Adipose tissue (tissue), 3 donors: ENCODE results near the gene TCHP. TPM values are rescaled to one million over a fixed set of nuclear protein-coding genes. Genes with fewer than 3 reads are reported as not detected.
A peak's percentile ranks its signal among the peaks of the same experiment; 100 is the strongest.
"Not testable (repeated sequence)": the region's sequence is repeated elsewhere in the genome, so short reads cannot be mapped to it uniquely, and the experiment has no call there.

Experiments
- H3K27ac ChIP-seq: one replicate; pipeline ENCODE4 v1.5.1; 2013; ENCODE audit warnings: low read depth, low read length
- WGBS, 3 donors: extraction: QIAGEN DNeasy Blood & Tissue Kit; methylation state at CpG; one replicate each; pipeline ENCODE4 v1.1.7; 2013; 5-methylcytosine and 5-hydroxymethylcytosine counted together
- polyA plus RNA-seq, 3 donors: library from polyadenylated mRNA; stranded (reverse); fragments of 200-250 nt; gene quantifications; one replicate each; pipeline ENCODE4 v1.2.3, GENCODE V29; 2013
- donor health status: healthy with polysubstance abuse.
- donor health status: Bipolar disorder and iron deficiency.
- donor health status: healthy.

TCHP gene
- polyA plus RNA-seq, 3 donors = 6.6 to 8.8 (median 8.0) TPM

DNA sequence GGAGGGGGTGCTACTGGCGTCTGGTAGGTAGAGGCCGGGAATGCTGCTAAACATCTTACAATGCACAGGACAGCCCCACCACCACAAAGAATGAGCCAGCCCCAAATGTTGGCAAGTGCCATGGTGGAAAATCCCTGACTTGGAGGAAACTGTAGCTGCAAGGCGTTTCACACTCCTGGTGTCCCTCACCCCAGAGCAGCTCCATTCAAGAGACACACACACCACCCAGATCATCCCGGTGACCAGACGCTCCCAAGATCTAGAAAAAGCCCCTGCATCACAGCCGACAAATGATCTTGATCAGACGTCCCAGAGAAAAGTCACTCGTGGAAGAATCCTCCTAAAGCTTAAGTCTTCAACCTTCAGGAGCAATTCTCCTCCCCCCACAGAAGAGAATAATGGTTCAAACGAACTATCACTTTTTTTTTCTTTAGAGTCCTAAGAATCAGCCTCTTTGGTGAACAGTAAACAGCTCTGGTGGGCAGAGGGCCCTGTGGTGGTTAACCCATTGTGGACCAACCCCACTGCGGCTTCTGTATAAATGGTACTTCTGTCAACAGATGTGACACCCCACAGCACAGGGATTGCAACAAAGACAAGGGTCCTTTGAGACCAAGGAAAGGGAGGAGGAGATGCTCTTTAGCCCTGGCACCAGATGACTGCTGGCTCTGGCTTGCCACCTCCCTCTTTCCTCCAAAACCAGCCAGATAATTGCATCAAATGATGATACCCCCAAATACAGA is 22.4 kb upstream of the TCHP start:
- H3K27ac ChIP-seq = no peak overlapping the region
- 67 to 74% (median 72%) methylated on average over 10 of the region's 10 CpGs for WGBS, 3 donors

DNA sequence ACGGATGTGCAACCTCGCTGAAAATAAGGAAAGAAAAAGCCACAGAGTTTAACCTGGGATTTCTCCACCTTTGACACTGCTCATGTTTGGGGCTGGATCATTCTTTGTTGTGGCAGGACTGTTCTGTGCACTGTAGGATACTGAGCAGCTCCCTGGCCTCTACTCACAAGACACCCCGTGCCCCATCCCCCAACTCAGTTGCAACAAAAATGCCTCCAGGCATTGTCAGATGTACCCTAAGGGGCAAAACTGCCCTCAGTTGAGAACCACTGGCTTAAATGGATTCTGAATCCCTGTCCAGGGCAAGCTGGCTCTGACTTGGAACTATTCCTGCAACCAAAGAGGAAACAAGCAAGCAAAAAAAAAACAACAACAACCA is 21.8 kb upstream of the TCHP start:
- no peak overlapping the region for H3K27ac ChIP-seq
- WGBS, 3 donors = 67 to 83% (median 78%) methylated on average over 3 of the region's 3 CpGs

DNA sequence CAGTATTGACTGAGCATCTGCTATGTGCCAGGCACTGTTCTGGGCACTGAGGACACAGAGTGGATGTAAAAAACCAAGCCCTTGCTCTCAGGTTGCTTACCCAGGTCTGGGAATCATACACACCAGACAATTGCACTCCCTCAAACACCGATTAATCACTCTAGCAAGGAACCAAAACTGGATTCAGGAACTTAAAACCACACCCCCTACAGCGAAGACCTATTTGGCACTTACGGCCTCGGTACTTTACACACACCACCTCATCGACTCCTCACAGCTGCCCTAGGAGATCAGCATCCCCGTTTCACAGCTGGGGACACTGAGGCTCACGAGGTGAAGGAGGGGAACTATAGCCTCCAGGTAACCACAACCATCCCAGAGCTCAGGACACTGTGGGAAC is 21.3 kb upstream of the TCHP start:
- WGBS, 3 donors = 64 to 79% (median 68%) methylated on average over 7 of the region's 7 CpGs

DNA sequence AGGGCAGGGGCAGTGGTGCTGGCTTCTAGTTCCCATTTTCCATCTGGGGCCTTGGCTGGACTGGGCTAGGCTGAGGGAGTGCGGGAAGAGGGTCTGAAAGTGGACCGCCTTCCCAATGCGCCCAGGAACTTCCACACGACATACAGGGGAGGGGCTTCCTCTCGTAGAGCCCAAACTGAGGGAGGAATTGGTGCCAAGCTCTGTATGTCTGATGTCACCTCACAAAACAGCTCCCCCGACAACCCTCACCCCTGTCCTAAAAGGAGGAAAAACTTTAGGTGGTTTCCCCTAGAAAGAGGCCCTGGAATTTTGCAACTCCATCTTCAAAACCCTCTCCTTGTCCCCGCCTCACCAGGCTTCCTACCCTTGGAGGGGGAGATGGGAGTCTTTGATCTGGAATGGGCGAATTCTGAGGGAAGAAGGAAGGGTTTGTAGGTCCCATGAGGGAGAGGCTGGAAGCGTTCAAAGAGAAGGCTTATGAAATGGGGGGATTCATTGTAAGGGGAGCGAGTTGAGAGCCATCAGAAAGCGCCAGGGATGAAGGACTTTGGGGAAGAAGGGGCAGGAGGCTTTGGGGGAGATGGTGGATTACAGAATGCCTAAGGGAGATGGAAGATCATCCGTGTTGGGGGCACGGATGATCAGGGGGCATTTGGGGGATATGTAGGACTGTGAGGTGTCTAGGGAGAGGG is 20.6 kb upstream of the TCHP start:
- no peak overlapping the region for H3K27ac ChIP-seq
- 4 to 7% (median 5%) methylated on average over 13 of the region's 13 CpGs for WGBS, 3 donors

More for the DNA sequence above, 21.3 kb upstream of the TCHP start:
- H3K27ac ChIP-seq = no peak overlapping the region

DNA sequence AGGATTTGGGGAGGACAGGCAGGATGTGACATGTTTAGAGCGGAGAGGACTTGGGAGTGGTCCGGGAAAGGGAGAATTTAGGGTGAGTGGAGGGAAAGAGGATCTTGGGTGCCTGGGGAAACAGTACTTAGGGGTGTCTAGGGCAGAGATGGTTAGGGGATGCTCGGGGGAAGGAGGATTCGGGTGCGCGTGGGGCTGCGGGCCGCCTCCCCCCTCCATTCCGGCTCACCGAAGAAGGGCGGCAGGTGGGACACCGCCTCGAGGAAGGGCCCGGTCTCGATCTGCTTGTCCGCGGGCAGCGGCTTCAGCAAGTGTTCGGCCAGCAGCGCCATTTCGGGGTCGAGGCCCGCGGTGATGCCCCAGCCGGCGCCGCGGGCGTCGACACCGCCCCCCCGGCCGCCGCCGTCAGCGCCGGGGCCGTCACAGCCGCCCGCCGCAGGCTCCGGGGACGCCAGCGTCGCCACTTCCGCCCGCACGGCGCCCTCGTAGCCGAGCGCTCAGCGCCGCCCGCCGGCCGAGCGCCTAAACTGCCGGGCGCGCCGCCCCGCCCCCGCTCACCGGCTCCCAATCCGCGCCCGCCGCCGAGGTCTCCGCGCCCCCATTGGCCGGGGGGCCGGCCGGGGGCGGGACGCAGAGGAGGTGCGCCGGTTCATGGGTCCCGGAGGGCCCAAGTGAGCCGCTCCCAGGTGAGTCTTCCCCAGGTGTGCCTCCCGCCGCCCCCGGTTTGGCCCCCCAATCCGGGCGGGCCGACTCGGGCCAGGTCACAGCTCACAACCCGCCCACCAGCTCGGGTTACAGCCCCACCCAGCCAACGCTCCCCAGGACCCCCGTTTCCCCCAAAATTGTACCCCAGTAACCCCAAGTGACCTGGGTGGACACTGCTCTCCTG is 19.8 kb upstream of the TCHP start, which contains the start of gene GLTP:
Gene GLTP (minus strand): TSS at position 499 of the 889 bp plus-strand sequence. CDS start 167 bp downstream, at position 332.
- no peak within 1 kb of the TSS for H3K27ac ChIP-seq
- WGBS, 3 donors = 0 to 1% (median 1%) methylated on average over 58 to 92 of the region's 92 CpGs

DNA sequence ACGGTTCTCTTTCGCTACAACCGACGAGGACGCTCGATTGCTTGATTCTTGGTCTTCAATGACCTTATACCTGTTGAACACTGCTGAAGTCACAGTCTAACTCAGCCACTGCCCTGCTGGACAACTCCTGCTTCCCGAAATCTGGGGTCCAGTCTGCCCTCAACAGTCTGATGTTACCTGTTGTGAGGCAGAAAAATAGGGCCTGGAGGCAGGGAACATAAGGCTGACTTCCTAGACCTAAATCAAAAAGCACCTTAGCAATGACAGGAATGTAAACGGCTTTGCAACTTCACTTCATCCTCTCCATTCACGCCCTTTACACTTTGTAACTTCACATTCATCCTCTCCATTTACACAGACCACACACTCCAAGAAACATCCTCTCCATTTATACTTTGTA is 19.1 kb upstream of the TCHP start:
- H3K27ac ChIP-seq = no peak overlapping the region
- WGBS, 3 donors = 6 to 16% (median 10%) methylated on average over 9 of the region's 9 CpGs

DNA sequence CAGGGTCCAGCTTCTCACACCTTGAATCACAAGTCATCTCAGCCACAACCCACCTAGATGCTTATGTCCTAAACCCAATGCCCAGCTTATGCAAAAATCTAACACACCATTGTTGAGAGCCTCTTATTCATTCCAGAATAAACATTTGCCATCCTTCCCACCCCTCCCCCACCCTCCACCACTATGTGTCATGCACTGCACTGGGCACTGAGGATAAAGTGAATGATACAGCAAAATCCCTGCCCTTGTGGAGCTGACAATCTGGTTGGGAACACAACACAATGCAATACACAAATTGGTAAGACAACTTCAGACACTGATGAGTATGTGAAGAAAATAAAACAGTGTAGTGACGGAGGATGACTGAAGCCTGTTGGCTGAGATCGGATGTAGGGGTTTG is 18.3 kb upstream of the TCHP start:
- no peak overlapping the region for H3K27ac ChIP-seq
- WGBS, 3 donors = 83 to 94% (median 94%) methylated on average over 2 of the region's 2 CpGs

DNA sequence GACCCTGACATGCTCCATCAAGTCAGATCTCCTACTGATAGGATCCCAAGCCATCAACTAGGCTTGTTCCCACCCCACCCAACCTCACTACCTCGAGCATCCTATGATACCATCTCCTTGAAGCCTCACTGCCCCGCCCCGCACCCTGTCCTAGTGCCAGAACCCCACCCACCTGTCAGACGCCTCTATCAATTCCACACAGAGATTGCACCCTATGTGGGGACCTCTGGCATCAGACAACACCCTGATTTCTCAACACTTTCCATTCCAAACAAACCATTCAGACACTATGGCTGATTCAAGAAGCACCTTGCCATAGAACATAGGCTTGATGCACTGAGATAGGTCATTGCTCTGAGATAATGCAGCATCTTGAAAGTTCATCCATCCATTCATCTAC is 16.6 kb upstream of the TCHP start:
- no peak overlapping the region for H3K27ac ChIP-seq
- WGBS, 3 donors = 63 to 74% (median 64%) methylated on average over 4 of the region's 4 CpGs

DNA sequence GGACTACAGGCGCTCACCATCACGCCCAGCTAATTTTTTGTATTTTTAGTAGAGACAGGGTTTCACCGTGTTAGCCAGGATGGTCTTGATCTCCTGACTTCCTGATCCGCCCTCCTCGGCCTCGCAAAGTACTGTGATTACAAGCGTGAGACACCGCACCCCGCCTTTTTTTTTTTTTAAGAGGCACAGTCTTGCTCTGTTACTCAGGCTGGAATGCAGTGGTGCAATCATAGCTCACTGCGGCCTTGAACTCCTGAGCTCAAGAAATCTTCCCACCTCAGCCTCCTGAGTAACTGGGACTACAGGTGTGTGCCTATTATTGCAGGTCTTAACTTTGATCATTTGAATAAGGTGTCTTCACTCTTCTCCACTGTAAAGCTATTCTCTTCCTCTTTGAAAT is 14.5 kb upstream of the TCHP start:
- 77 to 86% (median 84%) methylated on average over 10 of the region's 10 CpGs for WGBS, 3 donors

DNA sequence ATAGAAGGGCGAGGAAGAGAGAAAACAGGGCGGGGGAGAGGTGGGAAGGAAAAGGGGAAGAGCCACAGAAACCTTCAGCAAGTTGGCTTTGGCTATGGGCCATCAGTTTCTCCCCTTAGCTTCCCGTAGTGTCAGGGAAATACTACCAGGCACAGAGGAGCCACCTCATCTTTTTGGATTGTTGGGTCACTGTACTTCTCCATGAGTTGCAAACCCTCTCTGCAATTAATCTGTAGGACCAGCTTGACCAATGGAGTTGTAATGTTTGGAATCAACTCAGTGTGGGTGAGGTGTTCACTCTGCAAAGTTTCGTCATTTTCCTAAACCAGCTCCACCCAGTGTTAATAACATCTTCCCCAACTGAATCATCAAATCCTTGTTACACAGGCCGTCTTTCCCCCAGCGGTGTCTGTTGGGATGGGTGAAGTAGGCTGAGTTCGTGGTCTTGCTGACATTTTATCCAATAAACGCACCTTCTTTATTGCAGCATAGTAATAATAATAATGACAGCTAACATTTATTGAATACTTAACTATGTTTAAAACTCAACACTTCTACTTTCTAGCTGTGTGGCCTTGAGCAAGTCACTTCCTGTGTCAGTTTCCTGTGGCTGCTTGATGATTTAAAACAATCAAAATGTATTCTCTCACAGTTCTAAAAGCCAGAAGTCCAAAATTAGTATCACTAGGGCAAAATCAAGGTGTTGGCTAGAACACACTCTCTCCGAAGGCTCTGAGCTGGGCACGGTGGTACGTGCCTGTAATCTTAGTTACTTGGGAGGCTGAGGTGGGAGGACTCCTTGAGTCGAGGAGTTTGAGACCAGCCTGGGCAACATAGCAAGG is 11.7 kb upstream of the TCHP start:
- peak overlapping the region; percentile 46 for H3K27ac ChIP-seq
- 27 to 74% (median 34%) methylated on average over 12 of the region's 12 CpGs for WGBS, 3 donors

More for the DNA sequence above, 14.5 kb upstream of the TCHP start:
- no peak overlapping the region for H3K27ac ChIP-seq

DNA sequence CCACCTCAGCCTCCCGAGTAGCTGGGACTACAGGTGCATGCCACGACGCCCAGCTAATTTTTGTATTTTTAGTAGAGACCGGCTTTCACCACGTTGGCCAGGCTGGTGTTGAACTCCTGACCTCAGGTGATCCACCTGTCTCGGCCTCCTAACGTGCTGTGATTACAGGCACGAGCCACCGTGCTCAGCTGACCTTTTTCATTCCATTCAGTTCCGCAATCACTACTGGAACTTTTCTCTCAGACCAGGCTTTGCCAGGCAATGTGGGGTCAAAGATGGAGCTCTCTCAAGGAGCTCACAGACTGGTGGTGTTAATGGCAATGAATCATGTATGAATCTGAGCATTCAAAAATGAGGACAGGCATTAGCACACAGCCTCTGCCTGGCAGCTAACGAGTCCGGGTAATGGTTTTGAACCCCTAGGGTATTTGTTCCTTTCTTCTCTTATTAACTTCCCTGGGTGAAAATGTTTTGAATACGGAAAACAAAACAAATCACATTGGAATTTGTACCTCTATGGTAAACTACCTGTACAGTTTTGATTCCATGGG is 9.4 kb upstream of the TCHP start:
- no peak overlapping the region for H3K27ac ChIP-seq
- WGBS, 3 donors = 74 to 84% (median 84%) methylated on average over 13 of the region's 13 CpGs

DNA sequence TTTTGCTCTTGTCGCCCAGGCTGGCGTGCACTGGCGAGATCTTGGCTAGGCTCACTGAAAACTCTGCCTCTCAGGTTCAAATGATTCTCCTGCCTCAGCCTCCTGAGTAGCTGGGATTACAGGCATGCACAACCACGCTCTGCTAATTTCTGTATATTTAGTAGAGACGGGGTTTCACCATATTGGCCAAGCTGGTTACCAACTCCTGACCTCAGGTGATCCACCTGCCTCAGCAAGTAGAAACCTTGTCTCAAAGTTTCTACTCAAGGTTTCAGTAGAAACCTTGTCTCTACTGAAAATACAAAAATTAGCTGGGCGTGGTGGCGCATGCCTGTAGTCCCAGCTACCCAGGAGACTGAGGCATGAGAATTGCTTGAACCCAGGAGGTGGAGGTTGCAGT is 8.3 kb upstream of the TCHP start:
- 81 to 95% (median 94%) methylated on average over 7 of the region's 7 CpGs for WGBS, 3 donors
- H3K27ac ChIP-seq = not testable (repeated sequence)

DNA sequence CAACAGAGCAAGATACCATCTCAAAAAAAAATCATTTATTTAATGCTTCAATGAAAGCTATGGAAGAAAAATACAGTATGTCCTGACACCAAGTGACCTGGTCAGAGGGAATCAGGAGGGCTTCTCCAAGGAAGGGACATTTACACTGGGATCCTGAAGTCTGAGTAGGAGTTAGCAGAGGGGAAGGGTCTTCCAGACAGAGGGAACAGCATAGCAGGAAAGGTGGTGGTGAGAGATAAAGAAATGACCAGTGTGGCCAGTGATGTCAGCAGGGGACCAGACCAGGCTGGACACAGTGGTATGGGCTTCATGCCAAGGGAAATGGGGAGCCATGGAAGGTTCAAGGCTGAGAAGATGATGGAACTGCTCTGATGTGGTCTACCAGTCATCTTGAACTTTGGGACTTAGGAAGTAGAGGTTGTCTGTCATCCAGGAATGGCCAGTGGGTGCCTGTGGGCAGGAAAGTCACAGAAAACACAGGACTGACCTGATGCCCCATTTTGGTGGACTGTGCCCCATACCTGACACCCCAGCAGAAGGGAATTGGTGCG is 7.8 kb upstream of the TCHP start:
- H3K27ac ChIP-seq = no peak overlapping the region
- WGBS, 3 donors = 91 to 100% (median 100%) methylated on average over 1 of the region's 1 CpG

DNA sequence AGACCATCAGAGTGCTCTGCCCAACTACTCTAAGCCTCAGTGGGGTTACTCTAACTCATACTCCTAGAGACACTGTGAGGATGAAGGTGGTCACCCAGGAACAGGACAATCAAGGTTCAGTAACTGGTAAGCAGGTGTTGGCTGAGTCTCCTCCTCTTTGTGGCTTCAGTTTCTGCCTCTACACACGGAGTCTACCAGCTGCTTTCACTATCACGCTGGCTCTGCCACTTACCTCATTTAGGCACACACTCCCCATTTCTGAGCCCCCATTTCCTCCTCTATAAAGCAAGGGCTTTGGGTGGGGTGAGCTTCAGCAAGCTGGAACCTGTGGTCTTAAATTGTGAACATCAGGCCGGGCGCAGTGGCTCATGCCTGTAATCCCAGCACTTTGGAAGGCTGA is 7.3 kb upstream of the TCHP start:
- WGBS, 3 donors = 71 to 80% (median 74%) methylated on average over 4 of the region's 4 CpGs
- H3K27ac ChIP-seq = no peak overlapping the region

DNA sequence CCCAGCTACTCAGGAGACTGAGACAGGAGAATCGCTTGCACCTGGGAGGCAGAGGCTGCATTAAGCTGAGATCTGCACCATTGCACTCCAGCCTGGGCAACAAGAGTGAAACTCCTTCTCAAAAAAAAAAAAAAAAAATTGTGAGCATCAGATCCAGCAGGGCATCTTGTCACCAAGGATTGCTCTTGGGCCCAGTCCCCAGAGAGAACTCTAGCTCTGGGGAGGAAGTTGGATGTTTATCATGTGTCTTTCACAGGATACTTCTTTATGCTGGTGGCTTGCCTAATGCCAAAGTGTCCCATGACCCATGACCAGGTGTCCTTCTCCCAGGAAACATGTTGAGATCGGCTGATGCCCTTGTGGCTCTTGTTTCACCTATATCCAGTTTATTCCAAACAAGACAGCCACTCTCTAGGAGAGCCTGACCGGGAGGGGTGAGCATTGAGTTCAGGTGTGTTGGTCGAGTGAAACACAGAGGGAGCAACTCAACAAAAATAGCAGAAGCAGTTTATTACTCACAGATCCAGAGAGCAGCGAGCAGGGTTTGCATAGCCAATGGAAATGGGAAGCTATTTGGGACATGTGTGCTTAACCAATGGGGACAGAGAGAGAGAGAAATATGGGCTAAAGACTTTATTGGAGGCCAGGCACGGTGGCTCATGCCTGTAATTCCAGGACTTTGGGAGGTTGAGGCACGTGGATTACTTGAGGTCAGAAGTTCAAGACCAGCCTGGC is 6.6 kb upstream of the TCHP start:
- 81 to 85% (median 83%) methylated on average over 7 of the region's 7 CpGs for WGBS, 3 donors
- no peak overlapping the region for H3K27ac ChIP-seq

DNA sequence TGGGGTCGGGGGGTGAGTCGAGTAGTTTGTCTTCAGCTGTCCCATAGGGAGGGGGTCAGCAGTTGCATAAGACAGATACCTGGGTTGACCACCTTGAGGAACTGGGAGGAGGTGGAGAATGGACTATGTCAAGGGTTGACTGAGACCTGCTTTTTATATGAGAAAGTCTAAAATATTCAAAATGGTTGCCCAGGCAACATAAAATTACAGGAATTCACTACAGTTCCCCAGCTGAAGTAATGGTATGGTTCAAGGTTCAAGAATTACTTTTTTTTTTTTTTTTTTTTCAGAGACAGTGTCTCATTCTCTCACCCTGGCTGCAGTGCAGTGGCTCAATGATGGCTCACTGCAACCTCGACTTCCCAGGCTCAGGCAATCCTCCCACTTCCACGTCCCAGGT is 5.1 kb upstream of the TCHP start:
- WGBS, 3 donors = 64 to 70% (median 70%) methylated on average over 4 of the region's 4 CpGs
- H3K27ac ChIP-seq = no peak overlapping the region

DNA sequence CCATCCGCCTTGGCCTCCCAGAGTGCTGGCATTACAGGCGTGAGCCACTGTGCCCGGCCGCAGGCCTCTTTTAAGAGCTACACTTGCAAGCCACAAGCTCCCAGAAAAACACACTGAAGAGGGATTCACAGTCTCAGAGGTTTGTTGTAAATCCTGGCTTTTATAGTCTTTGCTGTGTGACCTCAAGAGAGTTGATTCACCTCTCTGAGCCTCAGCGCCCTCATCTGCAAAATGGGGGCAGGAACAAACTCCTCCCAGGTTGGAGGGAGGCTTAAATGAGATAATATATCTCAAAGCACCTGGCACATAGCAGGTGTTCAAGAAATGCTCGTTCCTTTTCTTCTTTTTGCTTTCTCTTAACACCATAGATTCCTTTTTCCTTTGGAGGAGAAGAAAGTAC is 3.9 kb upstream of the TCHP start:
- 86 to 93% (median 91%) methylated on average over 6 of the region's 6 CpGs for WGBS, 3 donors

More for the DNA sequence above, 3.9 kb upstream of the TCHP start:
- H3K27ac ChIP-seq = no peak overlapping the region
